T-cell (primary cell): ENCODE data around the gene CAMK2D. TPM values are rescaled to one million over a fixed set of nuclear protein-coding genes. Genes with fewer than 3 reads are reported as not detected.

Experiments used
- ATAC-seq, 4 experiments: fragments of 200-7000 bp in 3 of 4; fragments of 150-1000 bp in 1 of 4; cut with Tn5 transposase; replicated peaks in 1 of 4; 1 replicate in 3 of 4; 2 replicates in 1 of 4; pipeline ENCODE4 v1.10.0; 2021; ENCODE audit warnings: moderate library complexity in 3 of 4, mild to moderate bottlenecking in 2 of 4, moderate number of reproducible peaks in 1 of 4
- CTCF ChIA-PET, 2 donors: fragments of 300-600 bp; sonication (Branson Sonifier 250); formaldehyde crosslinking; loops; one replicate each; lab custom pipeline; 2022; ENCODE audit warnings: antibody characterized with exemption in 2 of 2; lab: Charles Lee
- POLR2A ChIA-PET, 2 donors: fragments of 300-600 bp; sonication (Branson Sonifier 250); formaldehyde crosslinking; loops; one replicate each; lab custom pipeline; 2022; ENCODE audit warnings: antibody characterized with exemption in 2 of 2; lab: Charles Lee
- DNase-seq, 35 experiments: peaks; one replicate each; pipeline versions ENCODE4 v3.0.0 to v3.0.0-alpha.2; 2013 to 2023
- H3K27ac ChIP-seq: one replicate; pipeline ENCODE4 v1.5.1; 2013; ENCODE audit warnings: low read length
- H3K27me3 ChIP-seq, 2 experiments: replicated peaks in 1 of 2; 1 replicate in 1 of 2; 2 replicates in 1 of 2; pipeline versions ENCODE4 v1.6.1 to v1.7.0; 2013; ENCODE audit warnings: low read length in 1 of 2, mixed read lengths in 1 of 2; ENCODE audit not compliant: control insufficient read depth in 2 of 2, insufficient read depth in 2 of 2; ENCODE audit errors: extremely low read depth in 1 of 2
- H3K36me3 ChIP-seq, 2 donors: 1 replicate in 1 of 2; 2 replicates in 1 of 2; pipeline versions ENCODE4 v1.6.1 to v1.7.0; 2013; ENCODE audit warnings: low read length in 1 of 2; ENCODE audit not compliant: control insufficient read depth in 2 of 2, insufficient read depth in 1 of 2; ENCODE audit errors: extremely low read depth in 1 of 2
- H3K4me1 ChIP-seq, 2 experiments: 1 replicate in 1 of 2; 2 replicates in 1 of 2; pipeline versions ENCODE4 v1.6.1 to v1.7.0; 2013; ENCODE audit warnings: low read length in 2 of 2, mixed read lengths in 1 of 2; ENCODE audit not compliant: insufficient read depth in 2 of 2, control insufficient read depth in 1 of 2; ENCODE audit errors: extremely low read depth in 1 of 2
- H3K4me3 ChIP-seq, 2 donors: 1 replicate in 1 of 2; 2 replicates in 1 of 2; pipeline versions ENCODE4 v1.5.1 to v1.7.0; 2013; ENCODE audit warnings: mild to moderate bottlenecking in 2 of 2, low read length in 1 of 2, moderate library complexity in 1 of 2; ENCODE audit not compliant: control insufficient read depth in 1 of 2; ENCODE audit errors: extremely low read depth in 1 of 2
- H3K9me3 ChIP-seq: 2 replicates; pipeline ENCODE4 v1.7.0; 2013
- H3K27ac Mint-ChIP-seq, 2 donors: one replicate each; pipeline ENCODE4 v1.8.0; 2020 to 2021; ENCODE audit warnings: mild to moderate bottlenecking in 2 of 2, mixed read lengths in 2 of 2
- H3K27me3 Mint-ChIP-seq, 2 donors: one replicate each; pipeline ENCODE4 v1.8.0; 2021 to 2022; ENCODE audit warnings: mixed read lengths in 2 of 2
- H3K36me3 Mint-ChIP-seq: one replicate; pipeline ENCODE4 v1.8.0; 2021; ENCODE audit warnings: mixed read lengths
- H3K4me1 Mint-ChIP-seq, 3 donors: one replicate each; pipeline ENCODE4 v1.8.0; 2020 to 2022; ENCODE audit warnings: mixed read lengths in 3 of 3, mild to moderate bottlenecking in 1 of 3
- H3K4me3 Mint-ChIP-seq, 3 donors: one replicate each; pipeline ENCODE4 v1.8.0; 2020 to 2022; ENCODE audit warnings: mild to moderate bottlenecking in 3 of 3, mixed read lengths in 3 of 3, moderate library complexity in 3 of 3
- H3K9me3 Mint-ChIP-seq, 3 donors: one replicate each; pipeline ENCODE4 v1.8.0; 2020 to 2022; ENCODE audit warnings: mixed read lengths in 3 of 3
- WGBS: methylation state at CpG from one replicate; pipeline ENCODE4 v1.1.5; 2013; ENCODE audit warnings: missing lambda C conversion rate; ENCODE audit not compliant: insufficient coverage; 5-methylcytosine and 5-hydroxymethylcytosine counted together
- total RNA-seq, 35 experiments: library from RNA in 6 of 35; stranded (reverse) in 6 of 35; fragments of 120-200 nt in 1 of 35; gene quantifications; one replicate each; pipeline versions ENCODE4 v1.2.1 to v1.2.4 and lab custom pipeline; 2013 to 2026

CAMK2D gene
- total RNA-seq, 5 donors from 2014 or later (not counting 1 experiment from before 2014, with no cell fraction given), result 30.9 to 36.2 (median 35.4) TPM

- no CpG with 5 or more reads among the region's 4 CpGs for WGBS
- Mint-ChIP-seq H3K9me3 (no peaks in the 10 kb centered on the region), H3K4me3 (no peak overlapping the region), H3K4me1 (peaks cover 17 to 29% (median 26%) of the 10 kb centered on the region in 3 donors), H3K36me3 (peaks cover 17% of the 10 kb centered on the region), H3K27me3 (no peaks in the 10 kb centered on the region), H3K27ac (no peak overlapping the region)
- no peaks in the 10 kb centered on the region for H3K9me3 ChIP-seq
- DNase-seq, result no peak
- H3K4me1 ChIP-seq, result peaks cover 0 to 5% of the 10 kb centered on the region in 2 experiments
- ChIA-PET CTCF (interaction anchor here in 1 of 2 donors (0.7 kb wide), 2 partner anchors 227 to 1576 kb away, joined by 3 read pairs; no protein-coding TSS in a partner anchor), POLR2A (no interaction called here)
- H3K27me3 ChIP-seq, result no peaks in the 10 kb centered on the region
- ATAC-seq, result no peak
- H3K36me3 ChIP-seq, result no peaks in the 10 kb centered on the region
- H3K4me3 ChIP-seq, result no peak overlapping the region
- no peak overlapping the region for H3K27ac ChIP-seq
Measured at GRCh38 chr4:113619526-113619925, 142.0 kb downstream of the CAMK2D start.

GRCh38 chr4:113618205-113618604, 143.3 kb downstream of the CAMK2D start:
- Histone ChIP-seq H3K9me3 (no peaks in the 10 kb centered on the region), H3K36me3 (no peaks in the 10 kb centered on the region), H3K4me1 (peaks cover 0 to 5% of the 10 kb centered on the region in 2 experiments), H3K27me3 (no peaks in the 10 kb centered on the region), H3K4me3 (no peak overlapping the region), H3K27ac (no peak overlapping the region)
- DNase-seq, result no peak
- peaks cover 19 to 36% (median 22%) of the 10 kb centered on the region in 3 donors for H3K4me1 Mint-ChIP-seq
- CTCF ChIA-PET, result interaction anchor here in 1 of 2 donors (0.7 kb wide), 1 partner anchor 20 kb away, joined by 3 read pairs; no protein-coding TSS in a partner anchor
- ATAC-seq, result no peak
- no peak overlapping the region for H3K4me3 Mint-ChIP-seq
- POLR2A ChIA-PET, result interaction anchor here in 1 of 2 donors (0.7 kb wide), 1 partner anchor 27 kb away, joined by 3 read pairs; no protein-coding TSS in a partner anchor
- peaks cover 18% of the 10 kb centered on the region for H3K36me3 Mint-ChIP-seq
- WGBS, result no CpG with 5 or more reads among the region's 2 CpGs
- no peak overlapping the region for H3K27ac Mint-ChIP-seq
- no peaks in the 10 kb centered on the region for H3K27me3 Mint-ChIP-seq
- no peaks in the 10 kb centered on the region for H3K9me3 Mint-ChIP-seq

GRCh38 chr4:113617195-113617594, 144.3 kb downstream of the CAMK2D start:
- Mint-ChIP-seq H3K27ac (peak overlapping the region in 1 of 2 donors; percentile 15), H3K36me3 (peaks cover 15% of the 10 kb centered on the region), H3K4me1 (peaks cover 19 to 36% (median 21%) of the 10 kb centered on the region in 3 donors), H3K27me3 (no peaks in the 10 kb centered on the region), H3K9me3 (no peaks in the 10 kb centered on the region), H3K4me3 (no peak overlapping the region)
- WGBS, result no CpG with 5 or more reads among the region's 6 CpGs
- Histone ChIP-seq H3K36me3 (no peaks in the 10 kb centered on the region), H3K27ac (no peak overlapping the region), H3K27me3 (no peaks in the 10 kb centered on the region), H3K9me3 (no peaks in the 10 kb centered on the region), H3K4me3 (no peak overlapping the region), H3K4me1 (peaks cover 0 to 5% of the 10 kb centered on the region in 2 experiments)
- CTCF ChIA-PET, result no interaction called here
- POLR2A ChIA-PET, result interaction anchor here in 1 of 2 donors (0.5 to 0.7 kb wide), 3 partner anchors 26 to 1459 kb away, joined by 3 read pairs; no protein-coding TSS in a partner anchor
- no peak for DNase-seq
- ATAC-seq, result no peak

GRCh38 chr4:113616443-113616842, 145.1 kb downstream of the CAMK2D start:
- WGBS, result no CpG with 5 or more reads among the region's 1 CpG
- no peak overlapping the region for H3K4me3 Mint-ChIP-seq
- peaks cover 15 to 32% (median 19%) of the 10 kb centered on the region in 3 donors for H3K4me1 Mint-ChIP-seq
- H3K9me3 ChIP-seq, result no peaks in the 10 kb centered on the region
- peaks cover 0 to 5% of the 10 kb centered on the region in 2 experiments for H3K4me1 ChIP-seq
- H3K27ac ChIP-seq, result no peak overlapping the region
- peak in 1 of 35 experiments; percentile 14 for DNase-seq
- H3K27ac Mint-ChIP-seq, result no peak overlapping the region
- no peak overlapping the region for H3K4me3 ChIP-seq
- peaks cover 8% of the 10 kb centered on the region for H3K36me3 Mint-ChIP-seq
- H3K27me3 ChIP-seq, result no peaks in the 10 kb centered on the region
- no peaks in the 10 kb centered on the region for H3K36me3 ChIP-seq
- H3K27me3 Mint-ChIP-seq, result no peaks in the 10 kb centered on the region
- peak in 2 of 4 experiments; percentile 43 to 81 for ATAC-seq
- ChIA-PET POLR2A (interaction anchor here in 1 of 2 donors (0.6 kb wide), 1 partner anchor 1459 kb away, joined by 3 read pairs; no protein-coding TSS in a partner anchor), CTCF (no interaction called here)
- no peaks in the 10 kb centered on the region for H3K9me3 Mint-ChIP-seq

- no peak overlapping the region for H3K27ac ChIP-seq
- DNase-seq (no peak), ATAC-seq (no peak)
- Mint-ChIP-seq H3K27me3 (no peaks in the 10 kb centered on the region), H3K9me3 (no peaks in the 10 kb centered on the region), H3K4me1 (peaks cover 15 to 37% (median 19%) of the 10 kb centered on the region in 3 donors), H3K36me3 (peaks cover 12% of the 10 kb centered on the region), H3K27ac (no peak overlapping the region), H3K4me3 (no peak overlapping the region)
- H3K4me1 ChIP-seq, result peaks cover 0 to 5% of the 10 kb centered on the region in 2 experiments
- CTCF ChIA-PET, result no interaction called here
- no peak overlapping the region for H3K4me3 ChIP-seq
- no CpG with 5 or more reads among the region's 2 CpGs for WGBS
- H3K27me3 ChIP-seq, result no peaks in the 10 kb centered on the region
- no peaks in the 10 kb centered on the region for H3K9me3 ChIP-seq
- no peaks in the 10 kb centered on the region for H3K36me3 ChIP-seq
- POLR2A ChIA-PET, result no interaction called here
Measured at GRCh38 chr4:113614414-113614813, 147.1 kb downstream of the CAMK2D start.

- Mint-ChIP-seq H3K36me3 (peaks cover 18% of the 10 kb centered on the region), H3K27me3 (no peaks in the 10 kb centered on the region), H3K4me3 (no peak overlapping the region), H3K4me1 (peaks cover 15 to 37% (median 19%) of the 10 kb centered on the region in 3 donors), H3K9me3 (no peaks in the 10 kb centered on the region), H3K27ac (no peak overlapping the region)
- Histone ChIP-seq H3K27me3 (no peaks in the 10 kb centered on the region), H3K36me3 (no peaks in the 10 kb centered on the region), H3K27ac (no peak overlapping the region), H3K9me3 (no peaks in the 10 kb centered on the region), H3K4me3 (no peak overlapping the region), H3K4me1 (peaks cover 0 to 5% of the 10 kb centered on the region in 2 experiments)
- WGBS, result no CpG with 5 or more reads among the region's 4 CpGs
- CTCF ChIA-PET, result no interaction called here
- ATAC-seq (no peak), DNase-seq (no peak)
- POLR2A ChIA-PET, result interaction anchor here (0.5 to 0.6 kb wide), 2 partner anchors 56 to 1350 kb away, joined by 3 to 7 read pairs; no protein-coding TSS in a partner anchor
Measured at GRCh38 chr4:113613503-113613902, 148.0 kb downstream of the CAMK2D start.
